GM19240 (cell line): Measurements from ENCODE around the gene GPC4.

Experiments
- DNase-seq: peaks from one replicate; pipeline ENCODE4 v3.0.0; 2011; ENCODE audit warnings: low spot score; ENCODE audit not compliant: insufficient read length

Gene GPC4

GRCh38 chrX:133415276-133416105 is at the start of gene GPC4:
GPC4 (minus strand) TSS chrX:133415489; CDS start chrX:133414965, 524 bp downstream.
- no peak for DNase-seq

- DNase-seq = no peak
Measured at GRCh38 chrX:133461231-133461630, 45.9 kb upstream of the GPC4 start.

- DNase-seq = no peak
Measured at GRCh38 chrX:133454924-133455323, 39.6 kb upstream of the GPC4 start.

GRCh38 chrX:133454491-133454914 is 39.2 kb upstream of the GPC4 start:
- DNase-seq = no peak

- DNase-seq = no peak
Measured at GRCh38 chrX:133448512-133449076, 33.3 kb upstream of the GPC4 start.

- DNase-seq = no peak
Measured at GRCh38 chrX:133444952-133445831, 29.9 kb upstream of the GPC4 start.

GRCh38 chrX:133444196-133444595 is 28.9 kb upstream of the GPC4 start:
- no peak for DNase-seq

GRCh38 chrX:133440797-133441163 is 25.5 kb upstream of the GPC4 start:
- no peak for DNase-seq

- DNase-seq = no peak
Measured at GRCh38 chrX:133440081-133440796, 24.9 kb upstream of the GPC4 start.

GRCh38 chrX:133437766-133438165 is 22.5 kb upstream of the GPC4 start:
- no peak for DNase-seq

- DNase-seq = no peak
Measured at GRCh38 chrX:133437356-133437755, 22.1 kb upstream of the GPC4 start.

- DNase-seq = no peak
Measured at GRCh38 chrX:133435544-133436124, 20.3 kb upstream of the GPC4 start.

GRCh38 chrX:133434197-133434820 is 19.0 kb upstream of the GPC4 start:
- DNase-seq = no peak

GRCh38 chrX:133419911-133420310 is 4.6 kb upstream of the GPC4 start:
- no peak for DNase-seq

- DNase-seq = no peak
Measured at GRCh38 chrX:133418588-133418987, 3.3 kb upstream of the GPC4 start.

- DNase-seq = no peak
Measured at GRCh38 chrX:133417364-133417763, 2.1 kb upstream of the GPC4 start.

GRCh38 chrX:133414406-133415275 is 648 bp downstream of the GPC4 start:
- DNase-seq = no peak

GRCh38 chrX:133413218-133413925 is 1.9 kb downstream of the GPC4 start:
- DNase-seq = no peak

GRCh38 chrX:133412665-133413064 is 2.6 kb downstream of the GPC4 start:
- DNase-seq = no peak
